Left renal cortex interstitium (tissue), 4 donors: ENCODE measurements around the gene SUPT5H. TPM values are rescaled to one million over a fixed set of nuclear protein-coding genes. Genes with fewer than 3 reads are reported as not detected.

Experiments used
- DNase-seq, 4 donors: peaks; one replicate each; pipeline ENCODE4 v3.0.0-alpha.2; 2013; ENCODE audit warnings: low read depth in 4 of 4, low spot score in 2 of 4, missing footprints in 1 of 4
- polyA plus RNA-seq, 4 donors: library from polyadenylated mRNA; unstranded; fragments of 120-200 nt; gene quantifications; one replicate each; pipeline ENCODE4 v1.2.1, GENCODE V29; 2013; ENCODE audit not compliant: insufficient read length in 4 of 4

Gene SUPT5H
- polyA plus RNA-seq, 4 donors = 107 to 161 (median 145) TPM

GRCh38 chr19:39515551-39516191 is 70.3 kb downstream of the SUPT5H start:
- DNase-seq = no peak

- DNase-seq = no peak
These were observed 70.9 kb downstream of the SUPT5H start for GRCh38 chr19:39516270-39516669.

GRCh38 chr19:39517432-39517831 is 72.0 kb downstream of the SUPT5H start:
- no peak for DNase-seq

DNA sequence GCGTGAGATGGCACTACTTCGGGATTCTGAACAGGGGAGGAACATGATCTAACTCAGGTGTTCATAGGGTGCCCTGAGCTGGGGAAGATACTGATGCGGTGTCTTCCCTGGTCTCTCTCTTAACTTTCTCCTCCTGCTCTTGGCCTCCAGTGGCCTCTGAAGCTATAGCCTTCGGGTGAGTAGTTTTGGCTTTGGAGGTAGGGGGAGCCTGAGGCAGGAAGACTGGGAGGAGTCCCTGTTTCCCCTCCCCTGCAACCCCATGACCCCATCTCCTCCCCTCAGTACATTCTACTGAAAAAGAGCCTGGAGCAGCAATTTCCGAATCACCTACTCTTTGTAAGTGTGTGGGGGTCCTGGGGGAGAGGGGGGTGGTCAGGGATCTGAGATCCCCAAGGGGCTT is 73.1 kb downstream of the SUPT5H start:
- no peak for DNase-seq

DNA sequence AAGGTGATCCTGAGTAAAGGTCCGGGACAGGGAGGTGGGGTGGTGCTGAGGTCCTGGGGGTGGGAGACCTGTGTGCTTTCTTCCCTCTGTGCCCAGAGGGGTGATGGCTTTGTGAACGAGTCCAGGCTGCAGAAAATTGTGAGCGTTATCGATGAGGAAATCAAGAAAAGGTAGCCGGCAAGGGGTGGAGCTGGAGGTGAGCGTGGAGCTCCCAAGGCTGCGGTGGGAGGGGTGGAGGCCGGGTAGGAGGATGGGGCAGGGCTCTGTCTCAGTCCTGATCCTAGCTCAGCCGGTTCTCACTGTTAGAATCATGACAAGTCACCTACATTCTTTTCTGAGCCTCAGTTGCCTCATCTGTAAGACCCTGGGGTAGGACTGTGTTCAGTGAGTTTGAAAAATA is 73.6 kb downstream of the SUPT5H start:
- no peak for DNase-seq

DNA sequence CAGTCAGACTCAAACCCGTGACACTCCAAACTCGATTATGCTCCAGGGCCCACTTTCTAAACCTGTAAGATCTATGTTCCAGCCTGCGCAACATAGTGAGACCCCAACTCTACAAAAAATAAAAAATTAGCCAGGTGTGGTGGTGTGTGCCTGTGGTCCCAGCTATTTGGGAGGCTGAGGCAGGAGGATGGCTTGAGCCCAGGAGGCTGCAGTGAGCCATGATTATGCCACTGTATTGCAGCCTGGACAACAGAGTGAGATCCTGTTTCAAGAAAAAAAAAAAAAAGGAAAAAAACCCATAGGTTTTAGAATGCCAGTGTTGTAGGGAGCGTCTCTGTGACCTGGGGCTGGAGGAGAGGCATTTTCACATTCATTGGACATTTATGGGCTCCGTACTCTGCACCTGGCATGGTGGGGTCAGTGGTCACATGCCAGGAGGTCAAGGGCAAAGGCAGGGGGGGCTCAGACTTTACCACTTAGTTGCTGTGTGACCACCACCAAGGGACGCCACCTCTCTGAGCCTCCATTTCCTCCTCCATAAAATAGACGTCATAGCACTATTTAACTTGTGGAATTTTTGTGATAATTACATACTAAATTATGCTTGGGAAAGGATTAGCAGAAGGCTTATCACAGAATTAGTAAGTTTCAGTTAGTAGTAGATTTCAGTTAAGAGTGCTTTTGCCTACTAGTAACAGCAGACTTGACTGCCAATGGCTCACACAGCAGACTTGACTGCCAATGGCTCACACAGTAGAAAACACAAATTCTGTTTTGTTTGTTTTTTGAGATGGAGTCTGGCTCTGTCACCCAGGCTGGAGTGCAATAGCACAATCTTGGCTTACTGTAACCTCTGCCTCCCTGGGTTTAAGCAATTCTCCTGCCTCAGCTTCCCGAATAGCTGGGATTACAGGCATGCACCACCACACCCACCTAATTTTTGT is 75.4 kb downstream of the SUPT5H start:
- DNase-seq = no peak

DNA sequence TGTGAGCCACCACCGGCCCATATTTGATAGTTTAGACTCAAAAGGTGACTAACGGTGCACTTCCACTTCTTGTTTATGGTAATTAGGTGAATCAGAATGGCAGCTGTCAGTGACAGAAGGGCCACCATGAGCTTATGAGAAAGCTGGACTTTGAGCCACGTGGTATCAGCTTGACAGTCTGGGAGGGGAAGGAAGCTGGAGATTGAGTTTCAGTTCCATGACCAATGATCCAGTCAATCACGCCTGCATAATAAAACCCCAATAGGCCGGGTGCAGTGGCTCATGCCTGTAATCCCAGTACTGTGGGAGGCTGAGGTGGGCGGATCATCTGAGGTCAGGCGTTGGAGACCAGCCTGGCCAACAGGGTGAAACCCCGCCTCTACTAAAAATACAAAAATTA is 79.1 kb downstream of the SUPT5H start:
- no peak for DNase-seq

- no peak for DNase-seq
These were observed 79.8 kb downstream of the SUPT5H start for GRCh38 chr19:39525205-39525604.

Other genes starting within 250 kb of the SUPT5H start
- gene NCCRP1, start 248.6 kb upstream of the SUPT5H start, polyA plus RNA-seq = 1 to 10 TPM in 3 of 4 donors, under 1 TPM in 1; 0.99 to 4.0 (median 1.4) TPM
- not detected for gene SYCN, start 241.3 kb upstream of the SUPT5H start, polyA plus RNA-seq
- gene IFNL3, start 200.6 kb upstream of the SUPT5H start, polyA plus RNA-seq = not detected
- gene IFNL4, start 196.7 kb upstream of the SUPT5H start, polyA plus RNA-seq = under 1 TPM in 1 of 4 donors, not detected in 3; 0.09 TPM
- gene IFNL2, start 177.2 kb upstream of the SUPT5H start, polyA plus RNA-seq = not detected
- gene IFNL1, start 149.2 kb upstream of the SUPT5H start, polyA plus RNA-seq = not detected
- gene LRFN1, start 124.7 kb upstream of the SUPT5H start, polyA plus RNA-seq = 1 to 10 TPM in 3 of 4 donors, under 1 TPM in 1; 0.75 to 2.9 (median 2.1) TPM
- gene GMFG, start 109.5 kb upstream of the SUPT5H start, polyA plus RNA-seq = 10 to 100 TPM; 20.4 to 29.0 (median 25.2) TPM
- gene SAMD4B, start 103.2 kb upstream of the SUPT5H start, polyA plus RNA-seq = 100 to 1,000 TPM in 3 of 4 donors, 10 to 100 TPM in 1; 86.6 to 165 (median 124) TPM
- gene PAF1, start 54.5 kb upstream of the SUPT5H start, polyA plus RNA-seq = 10 to 100 TPM; 65.6 to 74.3 (median 68.5) TPM
- 10 to 100 TPM; 38.4 to 44.9 (median 40.8) TPM for gene MED29, start 54.2 kb upstream of the SUPT5H start, polyA plus RNA-seq
- gene ZFP36, start 38.7 kb upstream of the SUPT5H start, polyA plus RNA-seq = 10 to 100 TPM; 18.0 to 77.6 (median 30.0) TPM
- gene PLEKHG2, start 32.9 kb upstream of the SUPT5H start, polyA plus RNA-seq = 100 to 1,000 TPM in 2 of 4 donors, 10 to 100 TPM in 2; 56.7 to 139 (median 101) TPM
- gene RPS16, start 9.6 kb upstream of the SUPT5H start, polyA plus RNA-seq = 1,000 to 10,000 TPM; 1,223 to 1,602 (median 1,296) TPM
- gene TIMM50, start 35.3 kb downstream of the SUPT5H start, polyA plus RNA-seq = 10 to 100 TPM; 71.6 to 96.3 (median 87.8) TPM
- gene DLL3, start 53.4 kb downstream of the SUPT5H start, polyA plus RNA-seq = under 1 TPM; 0.51 to 0.87 (median 0.67) TPM
- 10 to 100 TPM in 1 of 4 donors, 1 to 10 TPM in 3; 5.0 to 10.1 (median 7.4) TPM for gene SELENOV, start 69.6 kb downstream of the SUPT5H start, polyA plus RNA-seq
- 1 to 10 TPM; 3.8 to 6.0 (median 5.1) TPM for gene EID2B, start 87.3 kb downstream of the SUPT5H start, polyA plus RNA-seq
- 10 to 100 TPM; 17.7 to 23.1 (median 20.9) TPM for gene EID2, start 94.6 kb downstream of the SUPT5H start, polyA plus RNA-seq
- not detected for gene LGALS13, start 156.9 kb downstream of the SUPT5H start, polyA plus RNA-seq
- not detected for gene LGALS16, start 210.3 kb downstream of the SUPT5H start, polyA plus RNA-seq